HepG2 (cell line): ENCODE measurements around the gene OAS1. TPM values are rescaled to one million over a fixed set of nuclear protein-coding genes. Genes with fewer than 3 reads are reported as not detected.
A peak's percentile ranks its signal among the peaks of the same experiment; 100 is the strongest.

Experiments
- CEBPB ChIP-seq: IDR thresholded peaks from 2 replicates; pipeline ENCODE4 v1.6.1; 2011; ENCODE audit warnings: low read depth, low read length, improper control_type of control experiment, borderline replicate concordance
- CENPT ChIP-seq: sonication (generic); formaldehyde crosslinking; IDR thresholded peaks from 2 replicates; pipeline ENCODE4 v1.8.0; 2022; ENCODE audit warnings: low read depth, mild to moderate bottlenecking, moderate library complexity, missing genetic modification reagents
- CREB1 ChIP-seq, 2 experiments: fragments of 450-650 bp in 1 of 2; IDR thresholded peaks; 2 replicates each; pipeline ENCODE4 v1.6.1; 2016 to 2017; ENCODE audit warnings: control low read depth in 1 of 2, mild to moderate bottlenecking in 1 of 2, missing compliant biosample characterization in 1 of 2, missing genetic modification characterization in 1 of 2
- DMAP1 ChIP-seq: IDR thresholded peaks from 2 replicates; pipeline ENCODE4 v1.6.1; 2016
- KLF12 ChIP-seq: sonication (generic); formaldehyde crosslinking; IDR thresholded peaks from 2 replicates; pipeline ENCODE4 v1.4.0; 2020; ENCODE audit warnings: missing genetic modification reagents, borderline replicate concordance
- LCORL ChIP-seq, 2 experiments: fragments of 450-650 bp in 1 of 2; sonication (generic) in 1 of 2; formaldehyde crosslinking in 1 of 2; IDR thresholded peaks; 2 replicates each; pipeline versions ENCODE4 v1.5.0 to v1.6.1; 2017 to 2020; ENCODE audit warnings: antibody characterized with exemption in 1 of 2, missing genetic modification reagents in 1 of 2
- MAFK ChIP-seq, 2 experiments: IDR thresholded peaks in 1 of 2; conservative IDR thresholded peaks in 1 of 2; 2 replicates each; pipeline ENCODE4 v1.6.1; 2011; ENCODE audit warnings: improper control_type of control experiment in 2 of 2, low read length in 2 of 2
- MAZ ChIP-seq, 2 experiments: sonication (generic) in 1 of 2; formaldehyde crosslinking in 1 of 2; IDR thresholded peaks; 2 replicates each; pipeline versions ENCODE4 v1.5.0 to v1.6.1; 2012 to 2020; ENCODE audit warnings: low read depth in 2 of 2, mild to moderate bottlenecking in 2 of 2, borderline replicate concordance in 1 of 2, improper control_type of control experiment in 1 of 2, low read length in 1 of 2, missing genetic modification reagents in 1 of 2, moderate library complexity in 1 of 2
- NONO ChIP-seq, 2 experiments: fragments of 450-650 bp in 1 of 2; sonication (generic) in 1 of 2; formaldehyde crosslinking in 1 of 2; IDR thresholded peaks in 1 of 2; conservative IDR thresholded peaks in 1 of 2; 2 replicates each; pipeline versions ENCODE4 v1.6.1 to v1.8.0; 2017 to 2022; ENCODE audit warnings: mild to moderate bottlenecking in 1 of 2, missing genetic modification reagents in 1 of 2, moderate library complexity in 1 of 2
- RCOR2 ChIP-seq: IDR thresholded peaks from 2 replicates; pipeline ENCODE4 v1.6.1; 2016; ENCODE audit warnings: missing biosample characterization, missing genetic modification reagents
- SAP130 ChIP-seq: IDR thresholded peaks from 2 replicates; pipeline ENCODE4 v1.6.1; 2016; ENCODE audit warnings: low read depth
- ZFP82 ChIP-seq: sonication (generic); formaldehyde crosslinking; IDR thresholded peaks from 2 replicates; pipeline ENCODE4 v1.5.1; 2020; ENCODE audit warnings: mild to moderate bottlenecking, missing genetic modification reagents, borderline replicate concordance
- ZNF552 ChIP-seq: sonication (generic); formaldehyde crosslinking; IDR thresholded peaks from 2 replicates; pipeline ENCODE4 v1.9.0; 2022; ENCODE audit warnings: missing genetic modification reagents, mild to moderate bottlenecking, borderline replicate concordance
- ZNF83 ChIP-seq: sonication (generic); formaldehyde crosslinking; IDR thresholded peaks from 2 replicates; pipeline ENCODE4 v1.4.0; 2020; ENCODE audit warnings: missing genetic modification reagents, mild to moderate bottlenecking, borderline replicate concordance
- ZNF850 ChIP-seq: sonication (generic); formaldehyde crosslinking; conservative IDR thresholded peaks from 2 replicates; pipeline ENCODE4 v1.9.0; 2021; ENCODE audit warnings: mild to moderate bottlenecking, missing genetic modification reagents
- polyA plus RNA-seq, 8 experiments: library from polyadenylated mRNA; depleted of rRNA in 3 of 8; stranded (reverse) in 7 of 8; unstranded in 1 of 8; fragments of >200 nt; fragmentation: Illumina TruSeq in 4 of 8; extraction: Trizol in 4 of 8; gene quantifications; 2 replicates each; pipeline versions ENCODE4 v1.2.1 to v1.2.3, GENCODE V29; 2011 to 2016; ENCODE audit warnings: low read depth in 4 of 8, missing spikeins in 1 of 8, mixed read lengths in 1 of 8; ENCODE audit not compliant: insufficient read depth in 1 of 8
- total RNA-seq, 5 experiments: library from RNA; depleted of rRNA; stranded (reverse); fragments of >200 nt; fragmentation: Illumina TruSeq; extraction: Trizol; gene quantifications; 2 replicates each; pipeline ENCODE4 v1.2.3, GENCODE V29; 2016; ENCODE audit warnings: low read depth in 1 of 5
- TF ChIP-seq, protein P1 (sequence below): sonication (generic); formaldehyde crosslinking; IDR thresholded peaks from 2 replicates; pipeline ENCODE4 v1.5.0; 2020; ENCODE audit warnings: mild to moderate bottlenecking, missing genetic modification reagents, borderline replicate concordance
- TF ChIP-seq, protein P2 (sequence below): sonication (generic); formaldehyde crosslinking; IDR thresholded peaks from 2 replicates; pipeline ENCODE4 v1.4.0; 2020; ENCODE audit warnings: missing genetic modification reagents
- TF ChIP-seq, protein P3 (sequence below): sonication (generic); formaldehyde crosslinking; IDR thresholded peaks from 2 replicates; pipeline ENCODE4 v1.8.0; 2022; ENCODE audit warnings: low read depth, missing genetic modification reagents

OAS1 gene
- total and polyA plus RNA-seq, 2 of the 13 experiments (the other 11 are each of a cell fraction or from before 2014, with no cell fraction given), result 6.5 to 10.6 TPM

- TF ChIP-seq, protein P1, sequence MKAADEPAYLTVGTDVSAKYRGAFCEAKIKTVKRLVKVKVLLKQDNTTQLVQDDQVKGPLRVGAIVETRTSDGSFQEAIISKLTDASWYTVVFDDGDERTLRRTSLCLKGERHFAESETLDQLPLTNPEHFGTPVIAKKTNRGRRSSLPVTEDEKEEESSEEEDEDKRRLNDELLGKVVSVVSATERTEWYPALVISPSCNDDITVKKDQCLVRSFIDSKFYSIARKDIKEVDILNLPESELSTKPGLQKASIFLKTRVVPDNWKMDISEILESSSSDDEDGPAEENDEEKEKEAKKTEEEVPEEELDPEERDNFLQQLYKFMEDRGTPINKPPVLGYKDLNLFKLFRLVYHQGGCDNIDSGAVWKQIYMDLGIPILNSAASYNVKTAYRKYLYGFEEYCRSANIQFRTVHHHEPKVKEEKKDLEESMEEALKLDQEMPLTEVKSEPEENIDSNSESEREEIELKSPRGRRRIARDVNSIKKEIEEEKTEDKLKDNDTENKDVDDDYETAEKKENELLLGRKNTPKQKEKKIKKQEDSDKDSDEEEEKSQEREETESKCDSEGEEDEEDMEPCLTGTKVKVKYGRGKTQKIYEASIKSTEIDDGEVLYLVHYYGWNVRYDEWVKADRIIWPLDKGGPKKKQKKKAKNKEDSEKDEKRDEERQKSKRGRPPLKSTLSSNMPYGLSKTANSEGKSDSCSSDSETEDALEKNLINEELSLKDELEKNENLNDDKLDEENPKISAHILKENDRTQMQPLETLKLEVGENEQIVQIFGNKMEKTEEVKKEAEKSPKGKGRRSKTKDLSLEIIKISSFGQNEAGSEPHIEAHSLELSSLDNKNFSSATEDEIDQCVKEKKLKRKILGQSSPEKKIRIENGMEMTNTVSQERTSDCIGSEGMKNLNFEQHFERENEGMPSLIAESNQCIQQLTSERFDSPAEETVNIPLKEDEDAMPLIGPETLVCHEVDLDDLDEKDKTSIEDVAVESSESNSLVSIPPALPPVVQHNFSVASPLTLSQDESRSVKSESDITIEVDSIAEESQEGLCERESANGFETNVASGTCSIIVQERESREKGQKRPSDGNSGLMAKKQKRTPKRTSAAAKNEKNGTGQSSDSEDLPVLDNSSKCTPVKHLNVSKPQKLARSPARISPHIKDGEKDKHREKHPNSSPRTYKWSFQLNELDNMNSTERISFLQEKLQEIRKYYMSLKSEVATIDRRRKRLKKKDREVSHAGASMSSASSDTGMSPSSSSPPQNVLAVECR (CRISPR knock-in tag), result peak; percentile 47; the same call in 1 of the 2 replicates
- TF ChIP-seq CEBPB (no peak), ZNF552 (CRISPR knock-in tag) (no peak), CENPT (CRISPR knock-in tag) (no peak), LCORL (IDR thresholded peaks at IDR 0.05) (no peak), LCORL (CRISPR knock-in tag; IDR thresholded peaks at IDR 0.05) (0 out of 2 replicates have a peak, but pooled peaks have one; percentile 36), RCOR2 (0 out of 2 replicates have a peak, but pooled peaks have one; percentile 13), ZFP82 (CRISPR knock-in tag) (no peak), CREB1 (IDR thresholded peaks at IDR 0.05) (no peak), CREB1 (CRISPR knock-in tag; IDR thresholded peaks at IDR 0.05) (peak; percentile 27; the same call in 1 of the 2 replicates), DMAP1 (CRISPR knock-in tag) (peak; percentile 33; the same call in 1 of the 2 replicates), ZNF83 (CRISPR knock-in tag) (no peak), KLF12 (CRISPR knock-in tag) (no peak), MAZ (IDR thresholded peaks at IDR 0.05; ENCODE audit: borderline replicate concordance, low read depth, low read length) (no peak), MAZ (CRISPR knock-in tag; IDR thresholded peaks at IDR 0.05; ENCODE audit: low read depth) (no peak), ZNF850 (CRISPR knock-in tag) (no peak), NONO (IDR thresholded peaks at IDR 0.05) (no peak), NONO (CRISPR knock-in tag; conservative IDR thresholded peaks at IDR 0.05) (no peak), SAP130 (peak; percentile 60), MAFK (conservative IDR thresholded peaks at IDR 0.05 in 1 of 2, IDR thresholded peaks at IDR 0.05 in 1 of 2; ENCODE audit: low read length in 2 of 2) (peak; percentile 20 to 45; a peak in 2 of 4 replicates)
- TF ChIP-seq, protein P2, sequence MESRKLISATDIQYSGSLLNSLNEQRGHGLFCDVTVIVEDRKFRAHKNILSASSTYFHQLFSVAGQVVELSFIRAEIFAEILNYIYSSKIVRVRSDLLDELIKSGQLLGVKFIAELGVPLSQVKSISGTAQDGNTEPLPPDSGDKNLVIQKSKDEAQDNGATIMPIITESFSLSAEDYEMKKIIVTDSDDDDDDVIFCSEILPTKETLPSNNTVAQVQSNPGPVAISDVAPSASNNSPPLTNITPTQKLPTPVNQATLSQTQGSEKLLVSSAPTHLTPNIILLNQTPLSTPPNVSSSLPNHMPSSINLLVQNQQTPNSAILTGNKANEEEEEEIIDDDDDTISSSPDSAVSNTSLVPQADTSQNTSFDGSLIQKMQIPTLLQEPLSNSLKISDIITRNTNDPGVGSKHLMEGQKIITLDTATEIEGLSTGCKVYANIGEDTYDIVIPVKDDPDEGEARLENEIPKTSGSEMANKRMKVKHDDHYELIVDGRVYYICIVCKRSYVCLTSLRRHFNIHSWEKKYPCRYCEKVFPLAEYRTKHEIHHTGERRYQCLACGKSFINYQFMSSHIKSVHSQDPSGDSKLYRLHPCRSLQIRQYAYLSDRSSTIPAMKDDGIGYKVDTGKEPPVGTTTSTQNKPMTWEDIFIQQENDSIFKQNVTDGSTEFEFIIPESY (CRISPR knock-in tag), result no peak
- TF ChIP-seq, protein P3, sequence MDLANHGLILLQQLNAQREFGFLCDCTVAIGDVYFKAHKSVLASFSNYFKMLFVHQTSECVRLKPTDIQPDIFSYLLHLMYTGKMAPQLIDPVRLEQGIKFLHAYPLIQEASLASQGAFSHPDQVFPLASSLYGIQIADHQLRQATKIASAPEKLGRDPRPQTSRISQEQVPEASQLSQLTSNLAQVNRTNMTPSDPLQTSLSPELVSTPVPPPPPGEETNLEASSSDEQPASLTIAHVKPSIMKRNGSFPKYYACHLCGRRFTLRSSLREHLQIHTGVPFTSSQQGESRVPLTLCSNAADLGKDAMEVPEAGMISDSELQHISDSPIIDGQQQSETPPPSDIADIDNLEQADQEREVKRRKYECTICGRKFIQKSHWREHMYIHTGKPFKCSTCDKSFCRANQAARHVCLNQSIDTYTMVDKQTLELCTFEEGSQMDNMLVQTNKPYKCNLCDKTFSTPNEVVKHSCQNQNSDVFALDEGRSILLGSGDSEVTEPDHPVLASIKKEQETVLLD (CRISPR knock-in tag), result no peak
These were observed at the start of gene OAS1 (continued) for GRCh38 chr12:112906712-112907414.
